ENCODE results near the gene EGFL7. TPM values are rescaled to one million over a fixed set of nuclear protein-coding genes. Genes with fewer than 3 reads are reported as not detected.

The EGFL7 gene
- total and polyA plus RNA-seq, 2 of the 8 experiments (the other 6 are each of a cell fraction or from before 2014, with no cell fraction given), result 37.8 to 53.4 TPM

- no peak for TF ChIP-seq NRF1 (IDR thresholded peaks at IDR 0.05; ENCODE audit: low read depth, low read length)
- TF ChIP-seq NANOG (IDR thresholded peaks at IDR 0.05; ENCODE audit: insufficient read depth, low read depth, low read length, poor library complexity, severe bottlenecking), result no peak
- no peak for TF ChIP-seq EGR1 (IDR thresholded peaks at IDR 0.05; ENCODE audit: borderline replicate concordance, low read depth, low read length)
- no peak for TF ChIP-seq POLR2AphosphoS5 (IDR thresholded peaks at IDR 0.05; ENCODE audit: low read depth, low read length)
- TF ChIP-seq TCF12 (IDR thresholded peaks at IDR 0.05; ENCODE audit: low read depth, low read length), result no peak
- no peak for TF ChIP-seq HDAC6 (IDR thresholded peaks at IDR 0.05; ENCODE audit: low read depth, low read length)
- TF ChIP-seq KDM5A (IDR thresholded peaks at IDR 0.05; ENCODE audit: low read length), result no peak
- no peak for TF ChIP-seq SRF (IDR thresholded peaks at IDR 0.05; ENCODE audit: low read depth, low read length)
- TF ChIP-seq TBP (IDR thresholded peaks at IDR 0.05; ENCODE audit: low read depth, low read length), result no peak
- no peak for TF ChIP-seq SIRT6 (IDR thresholded peaks at IDR 0.05; ENCODE audit: low read length)
- no peak for TF ChIP-seq BCL11A (IDR thresholded peaks at IDR 0.05; ENCODE audit: low read depth in 2 of 2, low read length in 2 of 2)
- no peak for TF ChIP-seq EZH2 (IDR thresholded peaks at IDR 0.05; ENCODE audit: low read depth, low read length, severe bottlenecking)
- no peak for TF ChIP-seq SP1 (IDR thresholded peaks at IDR 0.05; ENCODE audit: low read depth, low read length)
Measured at GRCh38 chr9:136691316-136692184, 28.8 kb downstream of the EGFL7 start (continued).
